Ovary (tissue), 3 donors: ENCODE data around the gene BBX.

Source experiments
- EP300 ChIP-seq: sonication (generic); formaldehyde crosslinking; IDR thresholded peaks from one replicate; pipeline ENCODE4 v1.6.1; 2017; ENCODE audit warnings: antibody characterized with exemption
- POLR2A ChIP-seq: fragments of 450-650 bp; IDR thresholded peaks from one replicate; pipeline ENCODE4 v1.6.1; 2017; ENCODE audit warnings: antibody characterized with exemption, mild to moderate bottlenecking, moderate library complexity
- TF ChIP-seq, protein P1 (sequence below), 3 donors: fragments of 450-650 bp in 2 of 3; fragments of 200-600 bp in 1 of 3; IDR thresholded peaks; one replicate each; pipeline versions ENCODE4 v1.5.1 to v1.8.0; 2016 to 2022; ENCODE audit warnings: antibody characterized with exemption in 3 of 3, mild to moderate bottlenecking in 1 of 3
- donor health status: DM: no; HTN: no; CAD: no.

GRCh38 chr3:107848351-107848915 is 325.7 kb downstream of the BBX start:
- TF ChIP-seq, protein P1, sequence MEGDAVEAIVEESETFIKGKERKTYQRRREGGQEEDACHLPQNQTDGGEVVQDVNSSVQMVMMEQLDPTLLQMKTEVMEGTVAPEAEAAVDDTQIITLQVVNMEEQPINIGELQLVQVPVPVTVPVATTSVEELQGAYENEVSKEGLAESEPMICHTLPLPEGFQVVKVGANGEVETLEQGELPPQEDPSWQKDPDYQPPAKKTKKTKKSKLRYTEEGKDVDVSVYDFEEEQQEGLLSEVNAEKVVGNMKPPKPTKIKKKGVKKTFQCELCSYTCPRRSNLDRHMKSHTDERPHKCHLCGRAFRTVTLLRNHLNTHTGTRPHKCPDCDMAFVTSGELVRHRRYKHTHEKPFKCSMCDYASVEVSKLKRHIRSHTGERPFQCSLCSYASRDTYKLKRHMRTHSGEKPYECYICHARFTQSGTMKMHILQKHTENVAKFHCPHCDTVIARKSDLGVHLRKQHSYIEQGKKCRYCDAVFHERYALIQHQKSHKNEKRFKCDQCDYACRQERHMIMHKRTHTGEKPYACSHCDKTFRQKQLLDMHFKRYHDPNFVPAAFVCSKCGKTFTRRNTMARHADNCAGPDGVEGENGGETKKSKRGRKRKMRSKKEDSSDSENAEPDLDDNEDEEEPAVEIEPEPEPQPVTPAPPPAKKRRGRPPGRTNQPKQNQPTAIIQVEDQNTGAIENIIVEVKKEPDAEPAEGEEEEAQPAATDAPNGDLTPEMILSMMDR (IDR thresholded peaks at IDR 0.05), result no peak
- TF ChIP-seq POLR2A, result no peak
- TF ChIP-seq EP300, result no peak
